Jurkat, Clone E6-1 (cell line): ENCODE measurements around the gene SLC9A2.

Source experiments
- DNase-seq: peaks from one replicate; pipeline ENCODE4 v3.0.0-alpha.2; 2011; ENCODE audit warnings: low read depth, low spot score
- H3K4me3 ChIP-seq: 2 replicates; pipeline ENCODE4 v1.5.1; 2011; ENCODE audit warnings: mild to moderate bottlenecking, low read length, control low read depth, moderate library complexity

The SLC9A2 gene

DNA sequence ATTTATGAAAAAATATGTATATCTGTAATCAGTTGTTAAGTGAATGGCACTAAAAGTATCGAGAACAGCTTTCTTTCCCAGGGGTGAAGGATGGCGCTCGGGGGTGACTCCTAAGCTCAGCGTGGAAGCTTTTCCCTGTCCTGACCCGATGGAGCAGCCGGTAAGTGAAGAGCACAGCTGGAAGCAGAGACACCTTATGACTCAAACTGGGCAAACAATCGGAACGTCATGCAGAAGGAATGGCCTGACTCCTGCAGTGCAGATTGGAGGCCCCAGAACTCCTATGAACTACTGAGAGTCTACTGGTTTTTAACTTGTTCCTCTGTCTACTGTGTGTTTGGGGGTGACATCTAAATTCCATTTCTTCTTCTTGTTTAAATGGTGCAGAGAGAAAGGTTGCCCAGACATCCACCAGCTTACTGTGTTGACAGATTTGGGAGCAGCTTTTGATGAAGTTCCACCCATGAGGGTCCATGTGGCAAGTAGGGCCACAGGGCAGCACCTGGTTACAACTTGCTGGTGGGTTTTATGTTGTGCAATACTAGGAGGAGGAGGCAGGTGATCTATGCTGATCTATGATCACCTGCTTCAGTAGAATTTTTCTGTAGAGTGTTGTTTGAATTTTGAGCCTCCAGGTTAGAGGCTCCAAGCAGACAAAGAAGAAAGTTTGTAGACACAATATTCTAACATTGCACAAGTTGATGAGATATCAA lies 89.7 kb downstream of the SLC9A2 start:
- DNase-seq, result no peak

GRCh38 chr2:102717308-102718018 lies 98.1 kb downstream of the SLC9A2 start:
- DNase-seq, result no peak
- no peak overlapping the region for H3K4me3 ChIP-seq

More for the DNA sequence above, 89.7 kb downstream of the SLC9A2 start:
- no peak overlapping the region for H3K4me3 ChIP-seq

GRCh38 chr2:102718387-102719316 lies 99.3 kb downstream of the SLC9A2 start:
- no peak for DNase-seq
- no peak overlapping the region for H3K4me3 ChIP-seq

- no peak overlapping the region for H3K4me3 ChIP-seq
- DNase-seq, result no peak
Measured at GRCh38 chr2:102724016-102724490, 104.7 kb downstream of the SLC9A2 start.

GRCh38 chr2:102724553-102724952 lies 105.2 kb downstream of the SLC9A2 start:
- H3K4me3 ChIP-seq, result no peak overlapping the region
- DNase-seq, result no peak

GRCh38 chr2:102726128-102727087 lies 107.1 kb downstream of the SLC9A2 start:
- H3K4me3 ChIP-seq, result no peak overlapping the region
- DNase-seq, result no peak

DNA sequence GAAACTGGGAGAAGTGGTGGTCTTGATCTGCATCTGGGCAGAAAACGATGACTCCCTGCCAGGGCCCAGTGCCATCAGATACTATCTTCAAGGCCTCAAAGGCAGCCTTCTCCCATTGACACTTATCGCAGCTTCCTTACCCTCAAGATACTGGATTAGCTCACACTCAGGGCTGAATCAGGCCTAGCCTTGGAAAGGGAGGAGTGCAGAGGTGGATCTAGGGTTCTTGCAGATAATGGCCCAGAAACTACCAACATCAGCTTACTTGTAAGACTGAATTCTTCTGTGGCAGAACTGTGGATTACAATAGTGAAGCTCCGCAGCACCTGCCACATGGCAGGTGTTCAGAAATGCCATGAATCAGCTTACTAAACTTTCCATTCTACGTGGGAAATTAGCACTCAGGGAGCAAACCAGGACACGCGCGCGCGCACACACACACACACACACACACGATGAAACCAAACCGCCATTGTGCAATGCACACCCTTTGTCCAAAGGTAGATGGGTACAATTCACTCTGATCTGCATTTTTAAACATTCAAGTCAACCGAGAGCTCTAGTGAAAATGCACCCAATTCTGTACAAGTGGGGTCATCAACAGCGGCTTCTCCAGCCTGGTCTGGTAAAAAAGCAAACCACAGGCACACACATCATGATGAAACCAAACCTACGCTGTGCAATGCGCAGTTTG lies 116.2 kb downstream of the SLC9A2 start:
- H3K4me3 ChIP-seq, result peak overlapping the region; percentile 88
- DNase-seq, result no peak

DNA sequence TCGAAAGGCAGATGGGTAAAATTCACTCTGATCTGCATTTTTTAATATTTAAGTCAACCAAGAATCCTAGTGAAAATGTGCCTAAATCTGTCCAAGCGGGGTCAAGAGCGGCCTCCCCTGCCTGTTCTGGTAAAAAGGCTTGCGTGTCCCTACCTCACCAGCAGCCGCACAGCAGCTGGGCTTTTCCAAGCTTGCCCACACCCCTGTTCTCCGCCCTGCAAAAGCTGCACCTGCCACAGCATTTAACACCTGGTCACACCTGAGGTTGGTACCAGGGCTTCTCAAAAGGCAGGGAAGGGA lies 116.7 kb downstream of the SLC9A2 start:
- peak overlapping the region; percentile 88 for H3K4me3 ChIP-seq

GRCh38 chr2:102736410-102737409 lies 117.4 kb downstream of the SLC9A2 start:
- H3K4me3 ChIP-seq, result peak overlapping the region; percentile 88
- peak; percentile 41 for DNase-seq

More for the DNA sequence above, 116.7 kb downstream of the SLC9A2 start:
- no peak for DNase-seq

DNA sequence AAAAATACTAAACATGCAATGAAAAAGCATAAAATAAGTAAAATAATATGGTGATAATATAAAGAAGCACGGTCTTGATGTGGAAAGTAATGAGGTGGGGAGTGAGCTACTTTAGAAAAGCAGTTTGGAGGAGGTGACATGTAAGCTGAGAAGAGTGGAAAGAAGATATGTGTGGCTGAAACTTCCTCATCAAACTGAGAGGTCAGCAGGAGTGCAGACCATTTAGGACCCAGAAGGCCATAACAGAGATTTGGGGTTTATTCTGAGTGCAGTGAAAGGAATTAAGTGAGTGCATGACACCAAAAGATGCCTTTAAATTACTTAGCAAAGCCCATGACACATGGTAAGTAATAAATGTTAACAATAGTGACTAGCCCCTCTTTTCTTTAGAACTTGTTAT lies 118.1 kb downstream of the SLC9A2 start:
- peak overlapping the region; percentile 88 for H3K4me3 ChIP-seq
- DNase-seq, result no peak

- DNase-seq, result no peak
- H3K4me3 ChIP-seq, result no peak overlapping the region
Measured at GRCh38 chr2:102743259-102743658, 123.9 kb downstream of the SLC9A2 start.

GRCh38 chr2:102748107-102748506 lies 128.8 kb downstream of the SLC9A2 start:
- H3K4me3 ChIP-seq, result no peak overlapping the region
- DNase-seq, result no peak

- DNase-seq, result no peak
- no peak overlapping the region for H3K4me3 ChIP-seq
Measured at GRCh38 chr2:102749938-102750337, 130.6 kb downstream of the SLC9A2 start.

DNA sequence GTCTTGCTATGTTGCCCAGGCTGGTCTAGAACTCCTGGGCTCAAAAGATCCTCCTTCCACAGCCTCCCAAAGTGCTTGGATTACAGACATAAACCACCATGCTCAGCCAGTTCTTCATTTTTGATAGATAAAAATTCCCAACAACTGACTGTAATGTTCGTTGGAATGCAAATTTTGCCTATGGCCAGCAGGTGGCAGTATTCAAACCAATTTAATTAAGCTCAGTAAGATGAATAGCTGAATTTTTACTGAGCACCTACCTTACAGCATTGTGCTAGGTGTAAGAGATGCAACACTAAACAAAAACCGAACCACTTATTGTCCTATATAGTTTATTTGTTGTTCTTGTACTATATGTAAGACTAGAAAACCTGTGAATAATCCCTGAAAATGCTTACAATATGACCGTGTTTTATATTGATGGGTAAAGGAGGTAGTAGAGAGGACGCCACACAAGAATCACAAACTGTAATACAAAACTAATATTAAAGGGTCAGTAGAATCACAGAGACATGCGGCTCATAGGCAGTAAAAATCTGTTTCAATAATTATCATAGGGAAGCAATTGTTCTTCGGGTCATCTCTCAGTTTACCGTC lies 134.3 kb downstream of the SLC9A2 start:
- DNase-seq, result peak; percentile 47

GRCh38 chr2:102754456-102755145 lies 135.2 kb downstream of the SLC9A2 start:
- no peak for DNase-seq
- H3K4me3 ChIP-seq, result no peak overlapping the region

More for the DNA sequence above, 134.3 kb downstream of the SLC9A2 start:
- H3K4me3 ChIP-seq, result no peak overlapping the region

DNA sequence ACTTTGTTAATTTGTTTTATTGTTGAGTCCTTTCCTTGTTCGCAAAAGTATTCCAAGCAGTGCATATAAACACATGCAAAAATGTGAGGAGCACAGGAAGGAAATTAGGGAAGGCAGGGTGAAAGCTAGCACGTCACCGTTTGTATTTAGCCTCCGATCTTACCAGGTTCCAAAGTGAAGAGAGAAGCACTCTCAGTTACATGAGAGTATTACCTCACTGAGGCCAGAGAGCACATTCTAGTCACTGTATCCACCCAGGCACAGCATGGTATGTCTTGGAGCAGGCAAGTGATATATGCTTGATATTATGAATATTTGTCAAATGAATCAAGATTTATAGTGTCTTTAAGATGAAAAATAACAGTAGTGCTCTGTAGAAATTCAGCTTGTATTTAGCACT lies 135.9 kb downstream of the SLC9A2 start:
- no peak overlapping the region for H3K4me3 ChIP-seq
- DNase-seq, result no peak
